Liver (tissue), 9 donors: ENCODE results near the gene ATXN10. TPM values are rescaled to one million over a fixed set of nuclear protein-coding genes. Genes with fewer than 3 reads are reported as not detected.

Experiments
- DNase-seq: peaks from one replicate; pipeline ENCODE4 v3.0.0-alpha.2; 2017; ENCODE audit warnings: low spot score
- H3K27ac ChIP-seq, 2 donors: one replicate each; pipeline ENCODE4 v1.7.0; 2013; ENCODE audit warnings: inconsistent platforms in 2 of 2, low read length in 2 of 2, control low read depth in 1 of 2, low read depth in 1 of 2, mild to moderate bottlenecking in 1 of 2
- H3K27me3 ChIP-seq, 4 donors: one replicate each; pipeline versions ENCODE4 v1.6.1 to v1.7.0; 2013; ENCODE audit warnings: low read length in 3 of 4, inconsistent platforms in 1 of 4, mild to moderate bottlenecking in 1 of 4, moderate library complexity in 1 of 4; ENCODE audit not compliant: control insufficient read depth in 4 of 4, insufficient read depth in 4 of 4
- H3K36me3 ChIP-seq, 4 donors: one replicate each; pipeline versions ENCODE4 v1.6.1 to v1.7.0; 2013; ENCODE audit warnings: low read length in 3 of 4, mild to moderate bottlenecking in 3 of 4, low read depth in 1 of 4, moderate library complexity in 1 of 4; ENCODE audit not compliant: control insufficient read depth in 4 of 4, insufficient read depth in 3 of 4
- H3K4me1 ChIP-seq, 4 donors: one replicate each; pipeline versions ENCODE4 v1.6.1 to v1.7.0; 2013; ENCODE audit warnings: low read length in 3 of 4, mild to moderate bottlenecking in 3 of 4, moderate library complexity in 1 of 4; ENCODE audit not compliant: control insufficient read depth in 4 of 4, insufficient read depth in 4 of 4
- H3K4me3 ChIP-seq, 3 donors: one replicate each; pipeline versions ENCODE4 v1.6.1 to v1.7.0; 2013; ENCODE audit warnings: low read length in 3 of 3, control low read depth in 1 of 3, low read depth in 1 of 3, mild to moderate bottlenecking in 1 of 3
- H3K9ac ChIP-seq, 2 donors: one replicate each; pipeline ENCODE4 v1.7.0; 2013; ENCODE audit warnings: low read length in 2 of 2, mild to moderate bottlenecking in 2 of 2, moderate library complexity in 2 of 2, control low read depth in 1 of 2, low read depth in 1 of 2
- H3K9me3 ChIP-seq, 4 donors: one replicate each; pipeline versions ENCODE4 v1.6.1 to v1.7.0; 2013; ENCODE audit warnings: low read length in 3 of 4; ENCODE audit not compliant: control insufficient read depth in 4 of 4
- EGR1 ChIP-seq, 2 donors: IDR thresholded peaks; 2 replicates each; pipeline ENCODE4 v1.6.1; 2016 to 2018; ENCODE audit warnings: antibody characterized with exemption in 2 of 2, low read depth in 2 of 2
- FOXA1 ChIP-seq: IDR thresholded peaks from 2 replicates; pipeline ENCODE4 v1.6.1; 2016; ENCODE audit warnings: antibody characterized with exemption
- FOXA2 ChIP-seq: IDR thresholded peaks from 2 replicates; pipeline ENCODE4 v1.6.1; 2016; ENCODE audit warnings: antibody characterized with exemption
- GABPA ChIP-seq, 2 donors: IDR thresholded peaks in 1 of 2; conservative IDR thresholded peaks in 1 of 2; 2 replicates each; pipeline ENCODE4 v1.6.1; 2016; ENCODE audit warnings: antibody characterized with exemption in 2 of 2, mild to moderate bottlenecking in 1 of 2, moderate library complexity in 1 of 2
- HNF4A ChIP-seq, 2 donors: conservative IDR thresholded peaks; 2 replicates each; pipeline ENCODE4 v1.6.1; 2016; ENCODE audit warnings: antibody characterized with exemption in 2 of 2, mild to moderate bottlenecking in 2 of 2
- JUND ChIP-seq, 2 donors: IDR thresholded peaks; 2 replicates each; pipeline ENCODE4 v1.6.1; 2016; ENCODE audit warnings: antibody characterized with exemption in 2 of 2
- NR2F2 ChIP-seq: IDR thresholded peaks from 2 replicates; pipeline ENCODE4 v1.6.1; 2016; ENCODE audit warnings: antibody characterized with exemption
- RAD21 ChIP-seq, 2 donors: IDR thresholded peaks; 2 replicates each; pipeline ENCODE4 v1.6.1; 2016; ENCODE audit warnings: antibody characterized with exemption in 2 of 2, mild to moderate bottlenecking in 2 of 2
- RXRA ChIP-seq, 2 donors: IDR thresholded peaks; 2 replicates each; pipeline ENCODE4 v1.6.1; 2017 to 2018; ENCODE audit warnings: antibody characterized with exemption in 2 of 2, mild to moderate bottlenecking in 1 of 2
- SP1 ChIP-seq: IDR thresholded peaks from 2 replicates; pipeline ENCODE4 v1.6.1; 2018; ENCODE audit warnings: antibody characterized with exemption, mild to moderate bottlenecking
- YY1 ChIP-seq: IDR thresholded peaks from 2 replicates; pipeline ENCODE4 v1.6.1; 2016; ENCODE audit warnings: antibody characterized with exemption, mild to moderate bottlenecking
- WGBS: extraction: QIAGEN DNeasy Blood & Tissue Kit; methylation state at CpG from one replicate; pipeline ENCODE4 v1.1.7; 2013; 5-methylcytosine and 5-hydroxymethylcytosine counted together
- polyA plus RNA-seq, 2 donors: library from polyadenylated mRNA; stranded (reverse) in 1 of 2; unstranded in 1 of 2; fragments of 200-250 nt in 1 of 2; fragments of >200 nt in 1 of 2; fragmentation: Nextera tagmentation in 1 of 2; extraction: Ambion mirVana in 1 of 2; gene quantifications; one replicate each; pipeline versions ENCODE4 v1.2.1 to v1.2.3, GENCODE V29; 2013 to 2015
- total RNA-seq, 2 donors: library from RNA; depleted of rRNA; stranded (reverse); fragments of >200 nt; gene quantifications; one replicate each; pipeline ENCODE4 v1.2.3, GENCODE V29; 2014
- TF ChIP-seq, protein P1 (sequence below): IDR thresholded peaks from 2 replicates; pipeline ENCODE4 v1.6.1; 2016; ENCODE audit warnings: antibody characterized with exemption
- TF ChIP-seq, protein P2 (sequence below): IDR thresholded peaks from 2 replicates; pipeline ENCODE4 v1.6.1; 2016; ENCODE audit warnings: antibody characterized with exemption, mild to moderate bottlenecking
- TF ChIP-seq, protein P3 (sequence below): IDR thresholded peaks from 2 replicates; pipeline ENCODE4 v1.6.1; 2016; ENCODE audit warnings: antibody characterized with exemption
- TF ChIP-seq, protein P4 (sequence below): fragments of 150-350 bp; IDR thresholded peaks from 2 replicates; pipeline ENCODE4 v1.5.1; 2017; ENCODE audit warnings: improper control_type of control experiment, low read depth, low read length; ENCODE audit not compliant: missing input control
- TF ChIP-seq, protein P5 (sequence below): IDR thresholded peaks from 2 replicates; pipeline ENCODE4 v1.6.1; 2016; ENCODE audit warnings: antibody characterized with exemption
- donor health status: healthy.
- donor health status: healthy.
- donor health status: healthy.
- donor health status: healthy.
- donor health status: healthy.

ATXN10 gene
- total and polyA plus RNA-seq, 4 donors = 34.9 to 100 (median 69.7) TPM

DNA sequence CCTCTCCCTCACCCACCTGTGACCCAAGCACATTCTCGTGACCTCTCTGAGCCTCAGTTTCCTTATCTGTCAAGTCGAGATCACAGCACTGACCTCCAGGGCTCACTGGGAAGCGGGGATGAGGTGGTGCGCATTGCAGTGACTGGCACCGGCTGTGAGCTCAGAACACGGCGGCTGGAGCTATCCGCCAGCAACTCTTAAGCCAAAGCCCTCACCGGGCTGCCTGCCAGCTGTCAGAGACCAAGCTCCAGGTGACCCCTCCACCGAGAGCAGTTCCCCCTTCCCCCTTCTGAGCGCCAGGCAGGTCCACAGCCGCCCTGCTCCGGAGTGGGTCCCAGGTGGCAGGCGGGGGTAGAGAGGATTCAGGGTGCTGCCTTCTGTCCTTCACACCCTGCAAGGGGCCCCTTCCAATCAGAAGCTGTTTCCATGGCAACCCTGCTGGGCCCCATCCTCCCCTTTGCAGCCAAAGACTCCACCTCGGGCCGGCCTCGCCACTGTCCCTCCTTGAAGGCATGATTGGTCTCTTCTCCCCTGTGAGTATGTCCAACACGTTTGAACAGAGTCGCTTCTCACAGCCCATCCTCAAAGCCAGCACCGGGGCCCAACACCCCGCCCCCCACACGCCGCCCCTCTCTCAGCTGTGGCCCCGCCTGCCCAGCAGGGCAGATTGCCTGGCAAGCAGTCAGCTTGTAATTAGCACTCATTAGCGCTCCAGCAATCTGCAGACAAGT is 206.6 kb downstream of the ATXN10 start:
- Histone ChIP-seq H3K27me3 (peaks cover 0 to 13% (median 2%) of the 10 kb centered on the region in 4 donors), H3K4me1 (no peaks in the 10 kb centered on the region), H3K4me3 (no peak overlapping the region), H3K36me3 (no peaks in the 10 kb centered on the region), H3K27ac (no peak overlapping the region), H3K9me3 (no peaks in the 10 kb centered on the region), H3K9ac (no peak overlapping the region)
- 25% methylated on average over 25 of the region's 25 CpGs for WGBS
- TF ChIP-seq FOXA1 (no peak), JUND (IDR thresholded peaks at IDR 0.05) (no peak), EGR1 (IDR thresholded peaks at IDR 0.05; ENCODE audit: low read depth in 2 of 2) (no peak), RAD21 (IDR thresholded peaks at IDR 0.05) (no peak), FOXA2 (no peak), SP1 (no peak), YY1 (no peak), NR2F2 (no peak), HNF4A (conservative IDR thresholded peaks at IDR 0.05) (no peak), GABPA (IDR thresholded peaks at IDR 0.05 in 1 of 2, conservative IDR thresholded peaks at IDR 0.05 in 1 of 2) (no peak)
- TF ChIP-seq, protein P1, sequence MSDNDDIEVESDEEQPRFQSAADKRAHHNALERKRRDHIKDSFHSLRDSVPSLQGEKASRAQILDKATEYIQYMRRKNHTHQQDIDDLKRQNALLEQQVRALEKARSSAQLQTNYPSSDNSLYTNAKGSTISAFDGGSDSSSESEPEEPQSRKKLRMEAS = no peak
- TF ChIP-seq, protein P2, sequence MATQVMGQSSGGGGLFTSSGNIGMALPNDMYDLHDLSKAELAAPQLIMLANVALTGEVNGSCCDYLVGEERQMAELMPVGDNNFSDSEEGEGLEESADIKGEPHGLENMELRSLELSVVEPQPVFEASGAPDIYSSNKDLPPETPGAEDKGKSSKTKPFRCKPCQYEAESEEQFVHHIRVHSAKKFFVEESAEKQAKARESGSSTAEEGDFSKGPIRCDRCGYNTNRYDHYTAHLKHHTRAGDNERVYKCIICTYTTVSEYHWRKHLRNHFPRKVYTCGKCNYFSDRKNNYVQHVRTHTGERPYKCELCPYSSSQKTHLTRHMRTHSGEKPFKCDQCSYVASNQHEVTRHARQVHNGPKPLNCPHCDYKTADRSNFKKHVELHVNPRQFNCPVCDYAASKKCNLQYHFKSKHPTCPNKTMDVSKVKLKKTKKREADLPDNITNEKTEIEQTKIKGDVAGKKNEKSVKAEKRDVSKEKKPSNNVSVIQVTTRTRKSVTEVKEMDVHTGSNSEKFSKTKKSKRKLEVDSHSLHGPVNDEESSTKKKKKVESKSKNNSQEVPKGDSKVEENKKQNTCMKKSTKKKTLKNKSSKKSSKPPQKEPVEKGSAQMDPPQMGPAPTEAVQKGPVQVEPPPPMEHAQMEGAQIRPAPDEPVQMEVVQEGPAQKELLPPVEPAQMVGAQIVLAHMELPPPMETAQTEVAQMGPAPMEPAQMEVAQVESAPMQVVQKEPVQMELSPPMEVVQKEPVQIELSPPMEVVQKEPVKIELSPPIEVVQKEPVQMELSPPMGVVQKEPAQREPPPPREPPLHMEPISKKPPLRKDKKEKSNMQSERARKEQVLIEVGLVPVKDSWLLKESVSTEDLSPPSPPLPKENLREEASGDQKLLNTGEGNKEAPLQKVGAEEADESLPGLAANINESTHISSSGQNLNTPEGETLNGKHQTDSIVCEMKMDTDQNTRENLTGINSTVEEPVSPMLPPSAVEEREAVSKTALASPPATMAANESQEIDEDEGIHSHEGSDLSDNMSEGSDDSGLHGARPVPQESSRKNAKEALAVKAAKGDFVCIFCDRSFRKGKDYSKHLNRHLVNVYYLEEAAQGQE = no peak
- DNase-seq = no peak

DNA sequence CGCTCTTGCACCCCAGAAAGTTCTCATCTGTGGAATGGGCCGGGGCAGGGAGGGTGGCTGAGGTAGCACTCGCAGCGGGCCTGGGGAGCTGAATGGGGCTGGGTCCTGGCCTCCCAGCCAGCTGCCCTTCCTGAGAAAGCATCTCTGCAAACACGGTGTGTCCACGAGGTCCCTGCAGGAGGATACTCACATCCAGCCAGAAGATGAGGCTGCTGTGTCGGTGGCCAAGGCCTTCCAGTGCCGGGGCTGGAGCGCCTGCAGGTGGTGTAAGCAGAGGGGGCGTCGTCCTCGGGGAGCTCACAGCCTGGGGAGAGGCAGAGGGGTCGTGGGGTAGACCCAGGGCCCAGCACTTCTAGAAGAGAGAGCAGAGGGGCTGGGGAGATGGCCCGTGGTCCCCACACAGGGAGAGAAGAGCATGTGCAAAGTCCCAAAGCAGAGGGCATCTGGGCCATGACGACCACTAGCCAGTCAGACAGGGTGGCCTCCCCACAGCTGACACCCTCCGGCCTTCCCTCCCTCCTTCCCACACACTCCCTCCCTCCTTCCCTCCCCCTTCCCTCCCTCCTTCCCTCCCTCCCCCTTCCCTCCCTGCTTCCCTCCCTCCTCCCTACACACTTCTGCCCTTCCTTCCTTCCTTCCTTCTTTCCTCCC is 207.4 kb downstream of the ATXN10 start:
- no peak for TF ChIP-seq SP1
- TF ChIP-seq RXRA (IDR thresholded peaks at IDR 0.05) = no peak
- TF ChIP-seq, protein P3, sequence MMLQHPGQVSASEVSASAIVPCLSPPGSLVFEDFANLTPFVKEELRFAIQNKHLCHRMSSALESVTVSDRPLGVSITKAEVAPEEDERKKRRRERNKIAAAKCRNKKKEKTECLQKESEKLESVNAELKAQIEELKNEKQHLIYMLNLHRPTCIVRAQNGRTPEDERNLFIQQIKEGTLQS = no peak
- TF ChIP-seq, protein P4, sequence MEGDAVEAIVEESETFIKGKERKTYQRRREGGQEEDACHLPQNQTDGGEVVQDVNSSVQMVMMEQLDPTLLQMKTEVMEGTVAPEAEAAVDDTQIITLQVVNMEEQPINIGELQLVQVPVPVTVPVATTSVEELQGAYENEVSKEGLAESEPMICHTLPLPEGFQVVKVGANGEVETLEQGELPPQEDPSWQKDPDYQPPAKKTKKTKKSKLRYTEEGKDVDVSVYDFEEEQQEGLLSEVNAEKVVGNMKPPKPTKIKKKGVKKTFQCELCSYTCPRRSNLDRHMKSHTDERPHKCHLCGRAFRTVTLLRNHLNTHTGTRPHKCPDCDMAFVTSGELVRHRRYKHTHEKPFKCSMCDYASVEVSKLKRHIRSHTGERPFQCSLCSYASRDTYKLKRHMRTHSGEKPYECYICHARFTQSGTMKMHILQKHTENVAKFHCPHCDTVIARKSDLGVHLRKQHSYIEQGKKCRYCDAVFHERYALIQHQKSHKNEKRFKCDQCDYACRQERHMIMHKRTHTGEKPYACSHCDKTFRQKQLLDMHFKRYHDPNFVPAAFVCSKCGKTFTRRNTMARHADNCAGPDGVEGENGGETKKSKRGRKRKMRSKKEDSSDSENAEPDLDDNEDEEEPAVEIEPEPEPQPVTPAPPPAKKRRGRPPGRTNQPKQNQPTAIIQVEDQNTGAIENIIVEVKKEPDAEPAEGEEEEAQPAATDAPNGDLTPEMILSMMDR = no peak
- TF ChIP-seq FOXA2 = no peak
- TF ChIP-seq FOXA1 = no peak
- TF ChIP-seq, protein P5, sequence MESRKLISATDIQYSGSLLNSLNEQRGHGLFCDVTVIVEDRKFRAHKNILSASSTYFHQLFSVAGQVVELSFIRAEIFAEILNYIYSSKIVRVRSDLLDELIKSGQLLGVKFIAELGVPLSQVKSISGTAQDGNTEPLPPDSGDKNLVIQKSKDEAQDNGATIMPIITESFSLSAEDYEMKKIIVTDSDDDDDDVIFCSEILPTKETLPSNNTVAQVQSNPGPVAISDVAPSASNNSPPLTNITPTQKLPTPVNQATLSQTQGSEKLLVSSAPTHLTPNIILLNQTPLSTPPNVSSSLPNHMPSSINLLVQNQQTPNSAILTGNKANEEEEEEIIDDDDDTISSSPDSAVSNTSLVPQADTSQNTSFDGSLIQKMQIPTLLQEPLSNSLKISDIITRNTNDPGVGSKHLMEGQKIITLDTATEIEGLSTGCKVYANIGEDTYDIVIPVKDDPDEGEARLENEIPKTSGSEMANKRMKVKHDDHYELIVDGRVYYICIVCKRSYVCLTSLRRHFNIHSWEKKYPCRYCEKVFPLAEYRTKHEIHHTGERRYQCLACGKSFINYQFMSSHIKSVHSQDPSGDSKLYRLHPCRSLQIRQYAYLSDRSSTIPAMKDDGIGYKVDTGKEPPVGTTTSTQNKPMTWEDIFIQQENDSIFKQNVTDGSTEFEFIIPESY = no peak
- Histone ChIP-seq H3K9ac (no peak overlapping the region), H3K9me3 (no peaks in the 10 kb centered on the region), H3K36me3 (no peaks in the 10 kb centered on the region), H3K27ac (no peak overlapping the region), H3K4me3 (no peak overlapping the region), H3K27me3 (peaks cover 0 to 13% (median 2%) of the 10 kb centered on the region in 4 donors), H3K4me1 (no peaks in the 10 kb centered on the region)
- WGBS = 28% methylated on average over 16 of the region's 16 CpGs
- no peak for DNase-seq
